Thoracic aorta (tissue), 2 donors: Measurements from ENCODE around the gene CELA2B. TPM values are rescaled to one million over a fixed set of nuclear protein-coding genes. Genes with fewer than 3 reads are reported as not detected.
"Not testable (repeated sequence)": the region's sequence is repeated elsewhere in the genome, so short reads cannot be mapped to it uniquely, and the experiment has no call there.

ENCODE experiments used
- ATAC-seq: fragments of 150-250 bp; one replicate; pipeline ENCODE4 v1.8.0; 2017; ENCODE audit warnings: low read depth; ENCODE audit not compliant: insufficient number of reproducible peaks, low FRiP score
- DNase-seq: peaks from one replicate; pipeline ENCODE4 v3.0.0-alpha.2; 2020; ENCODE audit warnings: low spot score
- H3K27ac ChIP-seq, 2 donors: fragments of 200-600 bp; sonication (generic); 1 replicate in 1 of 2; 2 replicates in 1 of 2; pipeline ENCODE4 v1.5.1; 2016; ENCODE audit warnings: mild to moderate bottlenecking in 2 of 2, moderate library complexity in 2 of 2
- H3K27me3 ChIP-seq: fragments of 200-600 bp; sonication (generic); replicated peaks from 2 replicates; pipeline ENCODE4 v1.6.0; 2016; ENCODE audit warnings: mild to moderate bottlenecking; ENCODE audit not compliant: insufficient read depth
- H3K36me3 ChIP-seq: fragments of 200-600 bp; sonication (generic); one replicate; pipeline ENCODE4 v1.5.1; 2016
- H3K4me1 ChIP-seq, 2 donors: fragments of 200-600 bp; sonication (generic); 1 replicate in 1 of 2; 2 replicates in 1 of 2; pipeline versions ENCODE4 v1.5.1 to v1.6.0; 2016; ENCODE audit warnings: low read depth in 2 of 2, mild to moderate bottlenecking in 1 of 2; ENCODE audit not compliant: control insufficient read depth in 1 of 2
- H3K4me3 ChIP-seq: fragments of 200-600 bp; sonication (generic); 2 replicates; pipeline ENCODE4 v1.5.1; 2016; ENCODE audit warnings: mild to moderate bottlenecking
- H3K9me3 ChIP-seq: fragments of 200-600 bp; sonication (generic); 2 replicates; pipeline ENCODE4 v1.5.1; 2016
- total RNA-seq, 2 donors: library from RNA; depleted of rRNA; stranded (reverse); fragments of >200 nt; gene quantifications; one replicate each; pipeline versions ENCODE4 v1.1.0 to v1.2.3, GENCODE V29; 2016
- TF ChIP-seq, protein P1 (sequence below): fragments of 200-600 bp; sonication (generic); IDR thresholded peaks from one replicate; pipeline ENCODE4 v1.5.1; 2019; ENCODE audit warnings: antibody characterized with exemption

The CELA2B gene
- total RNA-seq: not detected

DNA sequence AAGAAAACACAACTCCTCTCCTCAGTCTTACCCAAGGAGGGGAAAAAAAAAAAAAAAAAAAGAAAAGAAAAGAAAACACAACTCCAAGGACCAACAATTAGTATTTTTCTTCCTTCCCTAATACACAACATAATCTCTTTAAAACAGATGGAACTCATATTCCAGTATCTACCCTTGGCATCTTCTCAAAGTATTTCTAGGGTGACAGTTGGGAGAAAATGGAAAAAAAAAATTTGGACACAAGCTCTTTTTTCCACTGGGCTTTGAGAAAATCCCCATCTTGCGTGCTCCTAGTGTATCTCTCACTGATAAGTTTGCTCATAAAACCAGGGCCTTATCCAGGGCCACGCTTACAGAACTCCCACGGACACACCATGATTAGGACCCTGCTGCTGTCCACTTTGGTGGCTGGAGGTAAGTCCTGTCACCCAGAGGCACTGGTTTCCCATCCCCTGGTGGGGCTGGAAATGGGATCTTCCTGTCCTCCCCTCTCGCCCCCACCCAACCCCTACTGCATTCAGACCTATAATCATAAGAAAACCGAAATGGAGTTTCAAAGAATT, at the start of gene CELA2B:
Gene CELA2B (plus strand): TSS at position 353 of the 563 bp plus-strand sequence. CDS start 22 bp downstream, at position 375.
- Histone ChIP-seq H3K27ac (no peak within 1 kb of the TSS), H3K27me3 (no peaks in the 10 kb centered on the region), H3K4me1 (no peaks in the 10 kb centered on the region), H3K4me3 (no peak within 1 kb of the TSS), H3K36me3 (no peaks in the 10 kb centered on the region), H3K9me3 (no peaks in the 10 kb centered on the region)
- TF ChIP-seq, protein P1, sequence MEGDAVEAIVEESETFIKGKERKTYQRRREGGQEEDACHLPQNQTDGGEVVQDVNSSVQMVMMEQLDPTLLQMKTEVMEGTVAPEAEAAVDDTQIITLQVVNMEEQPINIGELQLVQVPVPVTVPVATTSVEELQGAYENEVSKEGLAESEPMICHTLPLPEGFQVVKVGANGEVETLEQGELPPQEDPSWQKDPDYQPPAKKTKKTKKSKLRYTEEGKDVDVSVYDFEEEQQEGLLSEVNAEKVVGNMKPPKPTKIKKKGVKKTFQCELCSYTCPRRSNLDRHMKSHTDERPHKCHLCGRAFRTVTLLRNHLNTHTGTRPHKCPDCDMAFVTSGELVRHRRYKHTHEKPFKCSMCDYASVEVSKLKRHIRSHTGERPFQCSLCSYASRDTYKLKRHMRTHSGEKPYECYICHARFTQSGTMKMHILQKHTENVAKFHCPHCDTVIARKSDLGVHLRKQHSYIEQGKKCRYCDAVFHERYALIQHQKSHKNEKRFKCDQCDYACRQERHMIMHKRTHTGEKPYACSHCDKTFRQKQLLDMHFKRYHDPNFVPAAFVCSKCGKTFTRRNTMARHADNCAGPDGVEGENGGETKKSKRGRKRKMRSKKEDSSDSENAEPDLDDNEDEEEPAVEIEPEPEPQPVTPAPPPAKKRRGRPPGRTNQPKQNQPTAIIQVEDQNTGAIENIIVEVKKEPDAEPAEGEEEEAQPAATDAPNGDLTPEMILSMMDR: no peak
- no peak for ATAC-seq
- no peak for DNase-seq

DNA sequence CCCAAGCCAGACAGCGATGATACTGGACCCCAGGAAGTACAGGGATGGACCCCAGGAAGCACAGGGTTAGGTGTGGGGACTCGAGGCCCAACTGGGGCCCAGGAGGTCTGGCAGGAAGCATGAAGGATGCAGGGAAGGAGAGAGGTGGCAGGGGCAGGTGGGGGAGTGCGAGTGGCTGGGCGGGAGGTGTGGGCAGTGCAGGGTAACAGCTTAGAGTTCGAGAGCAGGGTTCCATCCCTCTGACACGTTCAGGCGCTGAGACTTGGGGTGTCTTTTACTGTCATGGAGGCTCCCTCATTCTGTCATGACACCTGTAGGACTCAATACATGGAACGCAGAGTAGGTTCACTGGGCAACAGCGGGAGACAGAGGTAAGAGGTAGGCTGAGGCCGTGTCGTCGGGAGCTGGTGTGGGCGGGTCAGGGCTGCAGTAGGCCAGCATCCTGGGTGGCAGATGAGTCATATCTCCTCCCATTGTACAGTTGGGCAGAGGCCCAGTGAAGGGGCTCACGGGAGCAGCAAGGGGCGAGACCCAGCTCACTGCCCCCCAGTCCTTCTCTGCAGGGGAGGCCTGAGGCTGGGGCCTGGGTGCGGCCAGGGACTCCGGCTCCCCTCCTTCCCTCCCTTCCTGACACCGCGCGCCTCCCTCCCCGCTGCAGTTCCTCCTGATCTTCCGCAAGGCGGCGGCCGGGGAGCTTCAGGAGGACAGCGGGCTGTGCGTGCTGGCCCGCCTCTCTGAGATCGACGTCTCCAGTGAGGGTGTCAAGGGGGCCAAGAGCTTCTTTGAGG, 49.2 kb upstream of the CELA2B start:
- peaks cover 11% of the 10 kb centered on the region for H3K36me3 ChIP-seq
- no peaks in the 10 kb centered on the region for H3K27me3 ChIP-seq
- H3K4me3 ChIP-seq: no peak overlapping the region
- no peaks in the 10 kb centered on the region for H3K9me3 ChIP-seq
- H3K4me1 ChIP-seq: no peaks in the 10 kb centered on the region
- TF ChIP-seq, protein P1: no peak
- DNase-seq (no peak), ATAC-seq (no peak)
- no peak overlapping the region for H3K27ac ChIP-seq

DNA sequence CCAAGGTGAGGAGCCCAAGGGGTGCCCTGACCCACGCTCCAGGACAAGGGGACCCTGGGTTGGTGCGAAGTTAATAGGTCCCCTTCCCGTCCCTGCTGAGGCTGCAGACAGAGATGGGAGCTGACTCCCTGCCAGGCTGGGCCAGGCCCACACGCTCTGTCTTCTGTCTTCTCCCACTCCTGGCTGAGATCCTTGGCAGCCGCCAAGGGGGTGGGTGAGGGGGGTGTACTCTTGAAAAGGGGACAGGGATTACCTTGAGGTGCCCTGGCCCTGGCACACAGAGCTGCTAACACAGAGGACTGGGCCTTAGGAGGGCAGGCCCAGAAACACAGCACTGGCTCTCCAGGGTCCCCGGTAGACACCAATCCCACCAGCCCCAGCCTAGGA, 48.6 kb upstream of the CELA2B start:
- no peaks in the 10 kb centered on the region for H3K4me1 ChIP-seq
- H3K4me3 ChIP-seq: no peak overlapping the region
- no peaks in the 10 kb centered on the region for H3K9me3 ChIP-seq
- ATAC-seq: no peak
- DNase-seq: no peak
- TF ChIP-seq, protein P1: no peak
- peaks cover 11% of the 10 kb centered on the region for H3K36me3 ChIP-seq
- H3K27me3 ChIP-seq: no peaks in the 10 kb centered on the region
- H3K27ac ChIP-seq: no peak overlapping the region

DNA sequence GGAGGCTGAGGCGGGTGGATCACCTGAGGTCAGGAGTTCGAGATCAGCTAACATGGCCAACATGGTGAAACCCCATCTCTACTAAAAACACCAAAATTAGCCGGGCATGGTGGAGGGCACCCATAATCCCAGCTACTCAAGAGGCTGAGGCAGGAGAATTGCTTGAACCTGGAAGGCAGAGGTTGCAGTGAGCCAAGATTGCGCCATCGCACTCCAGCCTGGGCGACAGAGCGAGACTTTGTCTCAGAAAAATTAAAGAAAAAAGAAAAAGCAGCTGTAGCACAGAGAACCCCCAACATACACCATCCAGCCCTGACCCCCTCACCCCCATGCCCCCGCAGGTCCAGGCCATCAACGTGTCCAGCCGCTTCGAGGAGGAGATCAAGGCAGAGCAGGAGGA, 47.7 kb upstream of the CELA2B start:
- H3K4me1 ChIP-seq, H3K27me3 ChIP-seq, H3K4me3 ChIP-seq, ATAC-seq, DNase-seq, H3K9me3 ChIP-seq, H3K27ac ChIP-seq: not testable (repeated sequence)
- peaks cover 11% of the 10 kb centered on the region for H3K36me3 ChIP-seq

DNA sequence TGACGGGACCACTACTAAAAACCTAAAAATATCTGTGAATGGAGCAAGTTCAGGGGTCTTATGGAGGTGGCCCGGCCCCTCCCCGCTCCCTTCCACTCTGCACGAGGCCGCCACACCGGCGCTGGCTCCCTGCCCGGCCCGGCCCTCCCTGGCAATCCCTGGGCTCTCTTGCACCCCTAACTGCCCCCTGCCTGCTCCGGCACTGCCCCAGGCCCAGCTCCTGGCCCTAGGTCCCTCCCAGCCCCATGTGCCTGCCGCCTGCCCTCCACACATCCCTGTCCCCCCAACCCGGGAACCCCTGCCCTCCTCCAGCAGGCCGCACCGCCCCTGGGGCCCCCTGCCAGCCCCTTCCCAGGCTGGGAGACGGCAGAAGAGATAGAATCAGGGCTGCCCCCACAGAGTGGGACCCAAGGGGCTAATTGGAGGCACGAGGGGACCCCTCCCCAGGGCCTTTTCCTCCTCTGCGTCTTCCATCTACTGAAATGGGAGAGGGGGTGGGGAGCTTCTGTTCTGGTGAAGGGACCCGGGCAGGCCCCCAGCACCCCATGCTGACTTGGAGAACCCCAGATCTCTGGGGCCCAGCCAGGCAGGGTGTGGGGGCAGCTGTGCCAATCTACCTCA, 47.0 kb upstream of the CELA2B start:
- TF ChIP-seq, protein P1: no peak
- DNase-seq (no peak), ATAC-seq (no peak)
- Histone ChIP-seq H3K4me1 (no peaks in the 10 kb centered on the region), H3K36me3 (peaks cover 11% of the 10 kb centered on the region), H3K27ac (no peak overlapping the region), H3K4me3 (no peak overlapping the region), H3K9me3 (no peaks in the 10 kb centered on the region), H3K27me3 (no peaks in the 10 kb centered on the region)
